ENCODE measurements around the gene MESD. TPM values are rescaled to one million over a fixed set of nuclear protein-coding genes. Genes with fewer than 3 reads are reported as not detected.

MESD gene
- total RNA-seq, 4 donors from 2014 or later: 21.2 to 43.8 (median 35.1) TPM

DNA sequence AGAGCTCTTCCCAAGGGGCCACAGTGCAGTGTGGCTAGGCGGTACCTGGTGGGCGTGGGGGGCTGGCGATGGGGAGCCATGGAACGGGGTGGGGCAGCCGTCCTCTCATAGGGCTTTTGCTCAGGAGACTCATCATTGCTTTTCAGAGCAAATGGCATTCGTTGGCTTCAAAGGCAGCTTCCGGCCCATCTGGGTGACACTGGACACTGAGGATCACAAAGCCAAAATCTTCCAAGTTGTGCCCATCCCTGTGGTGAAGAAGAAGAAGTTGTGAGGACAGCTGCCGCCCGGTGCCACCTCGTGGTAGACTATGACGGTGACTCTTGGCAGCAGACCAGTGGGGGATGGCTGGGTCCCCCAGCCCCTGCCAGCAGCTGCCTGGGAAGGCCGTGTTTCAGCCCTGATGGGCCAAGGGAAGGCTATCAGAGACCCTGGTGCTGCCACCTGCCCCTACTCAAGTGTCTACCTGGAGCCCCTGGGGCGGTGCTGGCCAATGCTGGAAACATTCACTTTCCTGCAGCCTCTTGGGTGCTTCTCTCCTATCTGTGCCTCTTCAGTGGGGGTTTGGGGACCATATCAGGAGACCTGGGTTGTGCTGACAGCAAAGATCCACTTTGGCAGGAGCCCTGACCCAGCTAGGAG lies 40.8 kb downstream of the MESD start:
- H3K27me3 ChIP-seq: no peaks in the 10 kb centered on the region
- TF ChIP-seq POLR2A (IDR thresholded peaks at IDR 0.05) (no peak), EP300 (IDR thresholded peaks at IDR 0.05) (no peak)
- TF ChIP-seq, protein P1, sequence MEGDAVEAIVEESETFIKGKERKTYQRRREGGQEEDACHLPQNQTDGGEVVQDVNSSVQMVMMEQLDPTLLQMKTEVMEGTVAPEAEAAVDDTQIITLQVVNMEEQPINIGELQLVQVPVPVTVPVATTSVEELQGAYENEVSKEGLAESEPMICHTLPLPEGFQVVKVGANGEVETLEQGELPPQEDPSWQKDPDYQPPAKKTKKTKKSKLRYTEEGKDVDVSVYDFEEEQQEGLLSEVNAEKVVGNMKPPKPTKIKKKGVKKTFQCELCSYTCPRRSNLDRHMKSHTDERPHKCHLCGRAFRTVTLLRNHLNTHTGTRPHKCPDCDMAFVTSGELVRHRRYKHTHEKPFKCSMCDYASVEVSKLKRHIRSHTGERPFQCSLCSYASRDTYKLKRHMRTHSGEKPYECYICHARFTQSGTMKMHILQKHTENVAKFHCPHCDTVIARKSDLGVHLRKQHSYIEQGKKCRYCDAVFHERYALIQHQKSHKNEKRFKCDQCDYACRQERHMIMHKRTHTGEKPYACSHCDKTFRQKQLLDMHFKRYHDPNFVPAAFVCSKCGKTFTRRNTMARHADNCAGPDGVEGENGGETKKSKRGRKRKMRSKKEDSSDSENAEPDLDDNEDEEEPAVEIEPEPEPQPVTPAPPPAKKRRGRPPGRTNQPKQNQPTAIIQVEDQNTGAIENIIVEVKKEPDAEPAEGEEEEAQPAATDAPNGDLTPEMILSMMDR (IDR thresholded peaks at IDR 0.05): no peak
- no peak for DNase-seq (ENCODE audit: low spot score in 2 of 2)
- H3K27ac ChIP-seq: no peak overlapping the region
- peaks cover 0 to 7% (median 0%) of the 10 kb centered on the region in 4 donors for H3K4me1 ChIP-seq
- no peaks in the 10 kb centered on the region for H3K9me3 ChIP-seq
- peaks cover 0 to 100% (median 6%) of the 10 kb centered on the region in 3 donors for H3K36me3 ChIP-seq
- no peak overlapping the region for H3K4me3 ChIP-seq
- 94% methylated on average over 11 to 12 of the region's 13 CpGs for WGBS, 2 donors

DNA sequence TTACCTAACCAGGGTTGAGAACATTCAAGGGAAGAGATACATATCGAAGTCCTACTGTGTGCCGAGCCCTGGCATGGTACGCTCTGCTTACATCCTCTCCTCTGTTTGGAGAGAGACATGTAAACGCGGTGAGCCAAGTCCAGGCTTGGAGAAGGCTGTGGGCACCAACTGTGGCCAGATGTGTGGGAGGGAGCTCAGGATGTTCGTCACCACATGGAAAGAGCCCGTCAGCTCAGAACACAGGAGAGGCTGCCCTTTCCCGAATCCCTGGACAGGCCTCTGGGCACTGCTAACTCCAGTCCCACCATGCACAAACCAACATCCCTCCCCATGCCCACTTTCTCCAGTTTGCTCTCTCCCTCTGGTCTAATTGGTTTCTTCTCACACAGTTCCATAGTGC lies 43.0 kb downstream of the MESD start:
- no peak overlapping the region for H3K27ac ChIP-seq
- H3K4me3 ChIP-seq: no peak overlapping the region
- H3K9me3 ChIP-seq: no peaks in the 10 kb centered on the region
- H3K4me1 ChIP-seq: no peaks in the 10 kb centered on the region
- H3K36me3 ChIP-seq: peaks cover 0 to 100% (median 6%) of the 10 kb centered on the region in 3 donors
- no peaks in the 10 kb centered on the region for H3K27me3 ChIP-seq
- DNase-seq (ENCODE audit: low spot score in 2 of 2): no peak
- WGBS, 2 donors: 94 to 95% methylated on average over 8 of the region's 8 CpGs
- TF ChIP-seq POLR2A (IDR thresholded peaks at IDR 0.05): no peak
- TF ChIP-seq EP300 (IDR thresholded peaks at IDR 0.05): no peak
- TF ChIP-seq, protein P1 (IDR thresholded peaks at IDR 0.05): no peak

DNA sequence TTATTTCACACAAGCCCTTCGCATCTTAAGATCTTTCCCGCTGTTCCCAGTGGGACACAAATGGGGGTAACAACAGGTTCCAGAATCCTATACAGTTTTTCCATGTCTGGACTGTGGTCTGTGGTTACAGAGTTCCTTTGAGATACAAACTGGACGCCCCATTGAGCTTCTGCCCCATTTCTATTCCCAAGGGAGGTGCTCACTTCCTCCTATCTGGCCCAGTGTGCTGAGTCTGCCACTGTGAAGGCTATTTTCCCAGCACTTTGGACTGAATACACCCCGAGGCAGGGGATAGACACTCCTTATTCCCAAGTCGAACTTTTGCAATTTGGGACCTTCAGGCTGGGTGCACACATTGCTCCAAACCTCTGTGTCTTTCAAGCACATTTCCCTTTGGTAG lies 44.0 kb downstream of the MESD start:
- DNase-seq (ENCODE audit: low spot score in 2 of 2): no peak
- Histone ChIP-seq H3K27ac (no peak overlapping the region), H3K4me3 (no peak overlapping the region), H3K4me1 (no peaks in the 10 kb centered on the region), H3K9me3 (no peaks in the 10 kb centered on the region), H3K36me3 (peaks cover 0 to 100% (median 6%) of the 10 kb centered on the region in 3 donors), H3K27me3 (no peaks in the 10 kb centered on the region)
- 90 to 93% methylated on average over 5 of the region's 5 CpGs for WGBS, 2 donors
- TF ChIP-seq POLR2A (IDR thresholded peaks at IDR 0.05) (no peak), EP300 (IDR thresholded peaks at IDR 0.05) (no peak)
- TF ChIP-seq, protein P1 (IDR thresholded peaks at IDR 0.05): no peak

DNA sequence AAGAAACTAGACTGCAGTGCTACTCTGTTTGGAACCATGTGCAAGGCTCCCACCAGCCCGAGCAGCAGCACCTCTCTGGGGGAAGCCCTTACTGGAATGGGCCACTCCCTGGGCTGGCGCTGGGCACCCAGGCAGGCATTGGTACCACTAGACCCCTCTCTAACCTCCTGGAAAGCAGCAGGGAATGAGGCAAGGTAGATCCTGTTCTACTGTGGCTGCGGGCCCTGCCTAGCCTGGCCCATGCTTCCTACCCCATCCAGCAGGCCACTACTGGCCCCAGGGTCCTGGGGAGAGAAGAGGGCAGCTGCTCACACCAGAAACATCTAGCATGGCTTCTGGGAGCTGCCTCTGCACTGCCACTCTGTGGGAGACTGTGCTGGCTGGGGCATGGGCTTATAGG lies 44.8 kb downstream of the MESD start:
- no peaks in the 10 kb centered on the region for H3K4me1 ChIP-seq
- H3K9me3 ChIP-seq: no peaks in the 10 kb centered on the region
- peaks cover 0 to 100% (median 6%) of the 10 kb centered on the region in 3 donors for H3K36me3 ChIP-seq
- no peak overlapping the region for H3K4me3 ChIP-seq
- no peaks in the 10 kb centered on the region for H3K27me3 ChIP-seq
- WGBS, 2 donors: 94 to 96% methylated on average over 2 to 3 of the region's 3 CpGs
- no peak for DNase-seq (ENCODE audit: low spot score in 2 of 2)
- H3K27ac ChIP-seq: no peak overlapping the region
- TF ChIP-seq, protein P1 (IDR thresholded peaks at IDR 0.05): no peak
- TF ChIP-seq EP300 (IDR thresholded peaks at IDR 0.05): no peak
- no peak for TF ChIP-seq POLR2A (IDR thresholded peaks at IDR 0.05)

DNA sequence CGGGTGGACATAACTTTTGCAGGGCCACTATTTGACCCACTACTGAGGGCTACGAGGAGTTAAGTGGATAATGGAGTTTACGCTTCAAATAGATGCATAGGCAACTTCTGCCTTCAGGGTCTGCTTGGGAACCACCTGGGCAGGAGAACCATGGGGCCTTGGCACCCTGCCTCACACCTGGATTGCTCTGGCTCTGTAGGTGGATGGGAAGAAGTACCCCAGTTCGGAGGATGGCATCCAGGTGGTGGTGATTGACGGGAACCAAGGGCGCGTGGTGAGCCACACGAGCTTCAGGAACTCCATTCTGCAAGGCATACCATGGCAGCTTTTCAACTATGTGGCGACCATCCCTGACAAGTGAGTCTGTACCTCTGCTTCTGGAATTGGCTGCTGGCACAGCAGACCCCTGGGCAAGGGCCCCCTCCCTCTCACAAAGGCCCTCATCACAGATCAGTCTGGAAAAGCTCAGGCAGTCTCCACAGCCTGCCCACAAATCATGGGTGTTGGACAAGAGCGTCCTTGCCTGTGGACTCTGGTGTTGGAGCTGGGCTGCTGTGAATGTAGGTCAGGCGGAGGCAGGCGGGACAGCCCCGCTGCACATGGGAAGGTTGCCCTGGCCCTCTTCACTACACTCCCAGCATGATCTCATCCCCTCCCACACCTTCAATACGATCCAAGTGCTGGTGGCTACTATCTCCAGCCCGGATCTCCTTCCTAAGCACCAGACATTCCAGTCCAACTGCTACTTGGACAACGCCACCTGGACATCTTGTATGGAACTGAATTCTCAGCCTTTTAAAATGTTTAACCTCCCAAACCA lies 46.7 kb downstream of the MESD start:
- WGBS, 2 donors: 83 to 86% methylated on average over 16 of the region's 16 CpGs
- no peaks in the 10 kb centered on the region for H3K4me1 ChIP-seq
- no peaks in the 10 kb centered on the region for H3K9me3 ChIP-seq
- H3K4me3 ChIP-seq: no peak overlapping the region
- no peak for DNase-seq (ENCODE audit: low spot score in 2 of 2)
- peaks cover 0 to 91% (median 3%) of the 10 kb centered on the region in 3 donors for H3K36me3 ChIP-seq
- TF ChIP-seq POLR2A (IDR thresholded peaks at IDR 0.05): no peak
- H3K27me3 ChIP-seq: no peaks in the 10 kb centered on the region
- H3K27ac ChIP-seq: no peak overlapping the region
